ENCODE data around the gene BLM. TPM values are rescaled to one million over a fixed set of nuclear protein-coding genes. Genes with fewer than 3 reads are reported as not detected.

The BLM gene
- total RNA-seq, 4 donors from 2014 or later, result 0.72 to 2.4 (median 0.84) TPM

DNA sequence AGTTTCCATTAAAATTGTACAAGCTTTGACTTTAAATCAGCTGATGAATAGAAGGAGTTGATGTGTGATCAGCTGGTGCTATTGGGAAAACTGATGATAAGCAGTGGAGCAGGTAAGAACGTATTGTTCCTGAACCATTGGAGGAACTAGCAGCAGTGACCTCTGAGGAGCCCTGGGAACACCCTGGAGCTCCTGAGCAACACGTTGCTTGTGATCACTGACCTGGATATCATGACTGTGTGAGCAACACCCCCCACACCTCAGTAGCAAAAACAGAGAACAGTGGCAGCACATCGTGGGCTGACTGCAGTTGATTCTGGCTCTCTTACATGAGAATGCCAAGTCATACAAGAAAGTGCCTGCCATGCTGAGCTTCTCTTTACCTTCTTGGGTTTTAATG lies 72.9 kb downstream of the BLM start:
- no peak for TF ChIP-seq EP300 (IDR thresholded peaks at IDR 0.05)
- TF ChIP-seq, protein P1, sequence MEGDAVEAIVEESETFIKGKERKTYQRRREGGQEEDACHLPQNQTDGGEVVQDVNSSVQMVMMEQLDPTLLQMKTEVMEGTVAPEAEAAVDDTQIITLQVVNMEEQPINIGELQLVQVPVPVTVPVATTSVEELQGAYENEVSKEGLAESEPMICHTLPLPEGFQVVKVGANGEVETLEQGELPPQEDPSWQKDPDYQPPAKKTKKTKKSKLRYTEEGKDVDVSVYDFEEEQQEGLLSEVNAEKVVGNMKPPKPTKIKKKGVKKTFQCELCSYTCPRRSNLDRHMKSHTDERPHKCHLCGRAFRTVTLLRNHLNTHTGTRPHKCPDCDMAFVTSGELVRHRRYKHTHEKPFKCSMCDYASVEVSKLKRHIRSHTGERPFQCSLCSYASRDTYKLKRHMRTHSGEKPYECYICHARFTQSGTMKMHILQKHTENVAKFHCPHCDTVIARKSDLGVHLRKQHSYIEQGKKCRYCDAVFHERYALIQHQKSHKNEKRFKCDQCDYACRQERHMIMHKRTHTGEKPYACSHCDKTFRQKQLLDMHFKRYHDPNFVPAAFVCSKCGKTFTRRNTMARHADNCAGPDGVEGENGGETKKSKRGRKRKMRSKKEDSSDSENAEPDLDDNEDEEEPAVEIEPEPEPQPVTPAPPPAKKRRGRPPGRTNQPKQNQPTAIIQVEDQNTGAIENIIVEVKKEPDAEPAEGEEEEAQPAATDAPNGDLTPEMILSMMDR (IDR thresholded peaks at IDR 0.05), result no peak
- no peak for TF ChIP-seq POLR2A (IDR thresholded peaks at IDR 0.05)
- TF ChIP-seq POLR2AphosphoS5 (IDR thresholded peaks at IDR 0.05), result no peak
- no peaks in the 10 kb centered on the region for H3K4me1 ChIP-seq
- H3K27me3 ChIP-seq, result no peaks in the 10 kb centered on the region
- H3K36me3 ChIP-seq, result no peaks in the 10 kb centered on the region
- no peaks in the 10 kb centered on the region for H3K9me3 ChIP-seq
- DNase-seq (ENCODE audit: low spot score in 2 of 2), result no peak
- H3K4me3 ChIP-seq, result no peak overlapping the region
- no peak overlapping the region for H3K27ac ChIP-seq
- 70% methylated on average over 3 of the region's 3 CpGs for WGBS

DNA sequence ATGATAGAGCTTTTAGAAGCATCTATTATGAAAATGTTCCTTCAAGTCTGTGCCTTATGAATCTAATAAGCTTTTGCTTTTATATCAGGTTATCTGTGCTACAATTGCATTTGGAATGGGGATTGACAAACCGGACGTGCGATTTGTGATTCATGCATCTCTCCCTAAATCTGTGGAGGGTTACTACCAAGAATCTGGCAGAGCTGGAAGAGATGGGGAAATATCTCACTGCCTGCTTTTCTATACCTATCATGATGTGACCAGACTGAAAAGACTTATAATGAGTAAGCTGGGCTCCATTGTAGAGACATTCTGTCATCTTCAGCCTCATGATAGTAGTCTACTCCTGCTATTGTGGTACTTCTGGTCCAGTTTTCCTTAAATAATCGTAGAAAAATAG lies 73.4 kb downstream of the BLM start:
- no peak overlapping the region for H3K27ac ChIP-seq
- no peak for TF ChIP-seq POLR2AphosphoS5 (IDR thresholded peaks at IDR 0.05)
- TF ChIP-seq POLR2A (IDR thresholded peaks at IDR 0.05), result no peak
- TF ChIP-seq, protein P1 (IDR thresholded peaks at IDR 0.05), result no peak
- no peak for TF ChIP-seq EP300 (IDR thresholded peaks at IDR 0.05)
- no peak for DNase-seq (ENCODE audit: low spot score in 2 of 2)
- H3K27me3 ChIP-seq, result no peaks in the 10 kb centered on the region
- H3K36me3 ChIP-seq, result no peaks in the 10 kb centered on the region
- H3K9me3 ChIP-seq, result no peaks in the 10 kb centered on the region
- no peak overlapping the region for H3K4me3 ChIP-seq
- H3K4me1 ChIP-seq, result no peaks in the 10 kb centered on the region
- 83% methylated on average over 4 of the region's 4 CpGs for WGBS

DNA sequence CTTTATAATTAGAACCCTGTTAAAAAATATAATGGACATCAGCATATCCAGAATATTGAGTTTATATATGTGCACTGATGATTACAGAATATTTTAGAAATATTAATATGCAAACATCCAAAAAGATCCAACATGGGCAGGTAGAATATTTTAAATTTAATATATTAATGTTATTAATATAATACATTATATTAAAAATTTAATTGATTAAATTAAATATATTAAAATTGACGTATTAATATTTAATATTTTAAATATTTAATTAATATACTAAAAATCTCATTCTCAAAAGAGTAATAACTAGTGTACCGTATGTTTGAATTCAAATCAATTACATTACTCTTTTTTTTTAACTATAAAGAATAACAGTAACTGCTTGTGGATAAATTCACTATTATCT lies 77.4 kb downstream of the BLM start:
- no peaks in the 10 kb centered on the region for H3K4me1 ChIP-seq
- H3K4me3 ChIP-seq, result no peak overlapping the region
- TF ChIP-seq POLR2AphosphoS5 (IDR thresholded peaks at IDR 0.05) (no peak), POLR2A (IDR thresholded peaks at IDR 0.05) (no peak), EP300 (IDR thresholded peaks at IDR 0.05) (no peak)
- TF ChIP-seq, protein P1 (IDR thresholded peaks at IDR 0.05), result no peak
- no peak overlapping the region for H3K27ac ChIP-seq
- 97% methylated on average over 2 of the region's 2 CpGs for WGBS
- H3K27me3 ChIP-seq, result no peaks in the 10 kb centered on the region
- no peaks in the 10 kb centered on the region for H3K36me3 ChIP-seq
- DNase-seq (ENCODE audit: low spot score in 2 of 2), result no peak
- H3K9me3 ChIP-seq, result no peaks in the 10 kb centered on the region

DNA sequence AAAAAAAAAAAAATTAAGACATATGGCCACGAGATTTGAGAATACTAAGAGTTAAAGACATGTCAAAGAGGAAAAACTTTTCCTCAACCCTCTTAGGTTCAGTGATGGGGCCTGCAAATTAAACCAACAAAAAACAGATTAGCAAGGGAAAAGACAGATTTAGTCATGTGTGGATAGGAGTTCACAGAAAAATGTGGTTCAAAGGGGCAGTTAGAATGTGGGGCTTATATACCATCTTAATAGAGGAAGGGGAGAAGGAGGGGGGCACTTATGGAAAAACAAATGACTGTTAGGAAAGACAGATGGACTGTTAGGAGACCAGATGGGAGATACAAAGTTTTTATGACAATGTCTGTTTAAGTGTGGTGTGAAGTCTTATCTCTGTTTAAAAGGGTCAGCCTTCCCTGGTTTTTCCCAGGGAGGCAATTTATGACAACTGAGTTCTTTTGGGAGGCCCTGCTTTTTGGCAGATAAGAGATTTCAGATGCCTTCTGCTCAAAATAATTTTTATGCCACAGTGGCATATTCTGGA lies 82.6 kb downstream of the BLM start:
- 88% methylated on average over 1 of the region's 1 CpG for WGBS
- Histone ChIP-seq H3K4me3 (no peak overlapping the region), H3K27me3 (no peaks in the 10 kb centered on the region), H3K27ac (no peak overlapping the region), H3K36me3 (no peaks in the 10 kb centered on the region), H3K9me3 (no peaks in the 10 kb centered on the region), H3K4me1 (no peaks in the 10 kb centered on the region)
- no peak for TF ChIP-seq POLR2A (IDR thresholded peaks at IDR 0.05)
- no peak for TF ChIP-seq EP300 (IDR thresholded peaks at IDR 0.05)
- TF ChIP-seq POLR2AphosphoS5 (IDR thresholded peaks at IDR 0.05), result no peak
- TF ChIP-seq, protein P1 (IDR thresholded peaks at IDR 0.05), result no peak
- no peak for DNase-seq (ENCODE audit: low spot score in 2 of 2)

DNA sequence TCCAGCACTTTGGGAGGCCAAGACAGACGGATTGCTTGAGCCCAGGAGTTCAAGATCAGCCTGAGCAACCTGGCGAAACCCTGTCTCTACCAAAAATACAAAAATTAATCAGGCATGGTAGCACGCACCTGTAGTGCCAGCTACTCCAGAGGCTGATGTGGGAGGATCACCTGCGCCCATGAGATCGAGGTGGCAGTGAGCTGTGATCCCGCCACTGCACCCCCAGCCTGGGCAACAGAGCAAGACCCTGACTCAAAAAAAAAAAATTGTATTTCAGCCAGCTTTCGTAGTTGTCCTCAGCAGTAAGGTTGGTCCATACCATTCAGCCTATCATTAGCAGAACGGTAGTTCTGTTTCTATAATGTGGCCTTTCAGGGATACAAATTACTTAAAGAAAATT lies 84.7 kb downstream of the BLM start:
- Histone ChIP-seq H3K4me1 (no peaks in the 10 kb centered on the region), H3K9me3 (no peaks in the 10 kb centered on the region), H3K27ac (no peak overlapping the region), H3K27me3 (no peaks in the 10 kb centered on the region), H3K4me3 (no peak overlapping the region), H3K36me3 (no peaks in the 10 kb centered on the region)
- TF ChIP-seq EP300 (IDR thresholded peaks at IDR 0.05), result no peak
- TF ChIP-seq POLR2AphosphoS5 (IDR thresholded peaks at IDR 0.05), result no peak
- TF ChIP-seq POLR2A (IDR thresholded peaks at IDR 0.05), result no peak
- TF ChIP-seq, protein P1 (IDR thresholded peaks at IDR 0.05), result no peak
- WGBS, result 79% methylated on average over 8 of the region's 8 CpGs
- no peak for DNase-seq (ENCODE audit: low spot score in 2 of 2)

Data from suprapubic skin (tissue), 4 donors.